Activated naive CD8-positive, alpha-beta T cell treated with anti-CD3 and anti-CD28 coated beads, Interleukin-2, amount 50 U/mL, for 24 hours (primary cell): ENCODE results near the gene PTPRH.

Experiments used
- ATAC-seq: fragments of 150-1000 bp; cut with Tn5 transposase; one replicate; pipeline ENCODE4 v1.10.0; 2021
- DNase-seq: peaks from one replicate; pipeline ENCODE4 v3.0.0; 2021
- H3K27ac Mint-ChIP-seq: one replicate; pipeline ENCODE4 v1.8.0; 2021; ENCODE audit warnings: mild to moderate bottlenecking, mixed read lengths
- H3K27me3 Mint-ChIP-seq: one replicate; pipeline ENCODE4 v1.8.0; 2021; ENCODE audit warnings: mixed read lengths
- H3K36me3 Mint-ChIP-seq: one replicate; pipeline ENCODE4 v1.8.0; 2021; ENCODE audit warnings: low read depth, mixed read lengths
- H3K4me1 Mint-ChIP-seq: one replicate; pipeline ENCODE4 v1.8.0; 2021; ENCODE audit warnings: mixed read lengths
- H3K4me3 Mint-ChIP-seq: one replicate; pipeline ENCODE4 v1.8.0; 2021; ENCODE audit warnings: mild to moderate bottlenecking, moderate library complexity, mixed read lengths
- H3K9me3 Mint-ChIP-seq: one replicate; pipeline ENCODE4 v1.8.0; 2021; ENCODE audit warnings: mixed read lengths

The PTPRH gene, protein sequence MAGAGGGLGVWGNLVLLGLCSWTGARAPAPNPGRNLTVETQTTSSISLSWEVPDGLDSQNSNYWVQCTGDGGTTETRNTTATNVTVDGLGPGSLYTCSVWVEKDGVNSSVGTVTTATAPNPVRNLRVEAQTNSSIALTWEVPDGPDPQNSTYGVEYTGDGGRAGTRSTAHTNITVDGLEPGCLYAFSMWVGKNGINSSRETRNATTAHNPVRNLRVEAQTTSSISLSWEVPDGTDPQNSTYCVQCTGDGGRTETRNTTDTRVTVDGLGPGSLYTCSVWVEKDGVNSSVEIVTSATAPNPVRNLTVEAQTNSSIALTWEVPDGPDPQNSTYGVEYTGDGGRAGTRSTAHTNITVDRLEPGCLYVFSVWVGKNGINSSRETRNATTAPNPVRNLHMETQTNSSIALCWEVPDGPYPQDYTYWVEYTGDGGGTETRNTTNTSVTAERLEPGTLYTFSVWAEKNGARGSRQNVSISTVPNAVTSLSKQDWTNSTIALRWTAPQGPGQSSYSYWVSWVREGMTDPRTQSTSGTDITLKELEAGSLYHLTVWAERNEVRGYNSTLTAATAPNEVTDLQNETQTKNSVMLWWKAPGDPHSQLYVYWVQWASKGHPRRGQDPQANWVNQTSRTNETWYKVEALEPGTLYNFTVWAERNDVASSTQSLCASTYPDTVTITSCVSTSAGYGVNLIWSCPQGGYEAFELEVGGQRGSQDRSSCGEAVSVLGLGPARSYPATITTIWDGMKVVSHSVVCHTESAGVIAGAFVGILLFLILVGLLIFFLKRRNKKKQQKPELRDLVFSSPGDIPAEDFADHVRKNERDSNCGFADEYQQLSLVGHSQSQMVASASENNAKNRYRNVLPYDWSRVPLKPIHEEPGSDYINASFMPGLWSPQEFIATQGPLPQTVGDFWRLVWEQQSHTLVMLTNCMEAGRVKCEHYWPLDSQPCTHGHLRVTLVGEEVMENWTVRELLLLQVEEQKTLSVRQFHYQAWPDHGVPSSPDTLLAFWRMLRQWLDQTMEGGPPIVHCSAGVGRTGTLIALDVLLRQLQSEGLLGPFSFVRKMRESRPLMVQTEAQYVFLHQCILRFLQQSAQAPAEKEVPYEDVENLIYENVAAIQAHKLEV

DNA sequence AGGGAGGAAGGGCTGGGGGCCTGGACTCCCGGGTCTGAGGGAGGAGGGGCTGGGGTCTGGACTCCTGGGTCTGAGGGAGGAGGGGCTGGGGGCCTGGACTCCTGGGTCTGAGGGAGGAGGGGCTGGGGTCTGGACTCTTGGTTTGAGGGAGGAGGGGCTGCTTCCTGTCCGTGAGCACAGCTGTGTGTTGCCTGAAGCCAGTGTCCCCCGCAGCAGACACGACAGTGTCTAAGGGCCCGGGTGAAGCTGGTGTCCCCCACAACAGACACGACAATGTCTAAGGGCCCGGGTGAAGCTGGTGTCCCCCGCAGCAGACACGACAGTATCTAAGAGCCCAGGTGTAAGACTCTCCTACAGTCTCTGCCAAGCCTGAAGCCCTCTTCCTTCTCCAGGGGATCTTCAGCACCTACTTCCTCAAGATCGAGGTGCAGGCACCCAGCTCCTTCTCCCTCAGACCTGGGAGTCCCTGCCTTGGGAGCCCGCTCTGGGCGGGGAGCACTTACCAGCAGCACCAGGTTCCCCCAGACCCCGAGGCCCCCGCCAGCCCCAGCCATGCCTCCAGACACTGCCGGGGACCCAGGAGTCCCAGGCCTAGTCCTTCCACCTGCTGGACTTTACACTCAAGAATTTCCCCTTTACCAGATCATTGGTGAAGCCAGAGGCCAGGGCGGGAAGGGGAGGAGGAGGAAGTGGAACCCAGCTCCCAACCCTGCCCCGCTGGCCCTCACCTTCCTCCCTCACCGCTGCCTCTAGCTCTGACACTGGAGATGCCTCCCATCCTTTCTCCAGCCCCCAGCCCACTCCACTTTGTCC is at the start of gene PTPRH:
Gene PTPRH, minus strand, starts transcription at position 622 of the 813 bp plus-strand sequence. Its CDS starts 68 bp downstream, at position 554.
- Mint-ChIP-seq H3K36me3 (peaks cover 3% of the 10 kb centered on the region), H3K9me3 (peaks cover 9% of the 10 kb centered on the region), H3K27ac (no peak within 1 kb of the TSS), H3K27me3 (peaks cover 38% of the 10 kb centered on the region), H3K4me3 (no peak within 1 kb of the TSS), H3K4me1 (peaks cover 3% of the 10 kb centered on the region)
- ATAC-seq (no peak), DNase-seq (no peak)

- Mint-ChIP-seq H3K4me1 (peaks cover 49% of the 10 kb centered on the region), H3K36me3 (peaks cover 41% of the 10 kb centered on the region), H3K9me3 (no peaks in the 10 kb centered on the region)
Measured at GRCh38 chr19:55258476-55258827, 49.2 kb upstream of the PTPRH start.

GRCh38 chr19:55257461-55258420 is 48.4 kb upstream of the PTPRH start:
- peaks cover 56% of the 10 kb centered on the region for H3K4me1 Mint-ChIP-seq
- no peaks in the 10 kb centered on the region for H3K9me3 Mint-ChIP-seq
- H3K4me3 Mint-ChIP-seq = peak overlapping the region; percentile 95
- no peaks in the 10 kb centered on the region for H3K27me3 Mint-ChIP-seq
- peak overlapping the region; percentile 99 for H3K27ac Mint-ChIP-seq
- H3K36me3 Mint-ChIP-seq = peaks cover 43% of the 10 kb centered on the region
- no peak for ATAC-seq
- peak; percentile 38 for DNase-seq

More at GRCh38 chr19:55258476-55258827, 49.2 kb upstream of the PTPRH start:
- H3K27me3 Mint-ChIP-seq = no peaks in the 10 kb centered on the region
- peak overlapping the region; percentile 90 for H3K27ac Mint-ChIP-seq
- peak overlapping the region; percentile 95 for H3K4me3 Mint-ChIP-seq
- no peak for ATAC-seq
- peak; percentile 57 for DNase-seq

DNA sequence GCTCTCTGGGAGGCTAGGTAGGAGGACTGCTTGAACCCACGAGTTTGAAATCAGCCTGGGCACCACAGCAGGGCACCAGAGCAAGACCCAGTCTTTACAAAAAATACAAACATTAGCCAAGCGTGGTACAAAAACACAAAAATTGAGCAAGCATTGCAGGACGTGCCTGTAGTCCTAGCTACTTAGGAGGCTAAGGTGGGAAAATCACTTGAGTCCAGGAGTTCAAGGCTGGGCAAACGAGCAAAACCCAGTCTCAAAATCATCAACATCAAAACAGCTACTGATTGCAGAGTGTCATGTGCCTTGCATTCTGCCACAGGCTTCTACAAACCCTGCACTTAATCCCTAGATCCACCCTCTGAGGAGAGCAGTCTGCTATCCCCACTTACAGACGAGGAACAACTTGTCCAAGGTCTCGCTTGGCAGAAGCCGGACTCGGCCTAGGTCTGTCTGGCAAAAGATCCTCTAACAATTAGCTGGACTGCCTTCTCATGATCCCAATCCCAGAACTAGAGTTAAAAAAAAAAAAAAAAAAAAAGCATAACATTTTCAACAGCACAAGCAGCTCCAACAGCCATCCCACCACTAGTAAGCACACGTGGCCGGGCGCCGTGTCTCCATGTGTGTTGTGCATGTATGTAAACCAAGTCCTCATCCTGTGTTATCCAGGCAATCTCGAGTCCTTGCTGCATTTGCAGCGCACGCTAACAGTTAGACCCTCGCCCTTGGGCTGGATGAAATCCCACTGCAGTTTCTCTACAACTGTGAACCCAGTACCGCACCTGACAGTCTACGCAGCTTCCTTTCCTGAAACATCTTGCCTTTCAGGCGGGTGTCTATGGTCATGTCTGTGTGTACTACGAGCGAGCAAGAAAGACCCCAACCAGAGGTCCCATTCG is 47.5 kb upstream of the PTPRH start:
- H3K27ac Mint-ChIP-seq = peak overlapping the region; percentile 99
- H3K9me3 Mint-ChIP-seq = no peaks in the 10 kb centered on the region
- peaks cover 66% of the 10 kb centered on the region for H3K4me1 Mint-ChIP-seq
- ATAC-seq (no peak), DNase-seq (no peak)
- peaks cover 39% of the 10 kb centered on the region for H3K36me3 Mint-ChIP-seq
- H3K4me3 Mint-ChIP-seq = peak overlapping the region; percentile 95
- H3K27me3 Mint-ChIP-seq = no peaks in the 10 kb centered on the region

DNA sequence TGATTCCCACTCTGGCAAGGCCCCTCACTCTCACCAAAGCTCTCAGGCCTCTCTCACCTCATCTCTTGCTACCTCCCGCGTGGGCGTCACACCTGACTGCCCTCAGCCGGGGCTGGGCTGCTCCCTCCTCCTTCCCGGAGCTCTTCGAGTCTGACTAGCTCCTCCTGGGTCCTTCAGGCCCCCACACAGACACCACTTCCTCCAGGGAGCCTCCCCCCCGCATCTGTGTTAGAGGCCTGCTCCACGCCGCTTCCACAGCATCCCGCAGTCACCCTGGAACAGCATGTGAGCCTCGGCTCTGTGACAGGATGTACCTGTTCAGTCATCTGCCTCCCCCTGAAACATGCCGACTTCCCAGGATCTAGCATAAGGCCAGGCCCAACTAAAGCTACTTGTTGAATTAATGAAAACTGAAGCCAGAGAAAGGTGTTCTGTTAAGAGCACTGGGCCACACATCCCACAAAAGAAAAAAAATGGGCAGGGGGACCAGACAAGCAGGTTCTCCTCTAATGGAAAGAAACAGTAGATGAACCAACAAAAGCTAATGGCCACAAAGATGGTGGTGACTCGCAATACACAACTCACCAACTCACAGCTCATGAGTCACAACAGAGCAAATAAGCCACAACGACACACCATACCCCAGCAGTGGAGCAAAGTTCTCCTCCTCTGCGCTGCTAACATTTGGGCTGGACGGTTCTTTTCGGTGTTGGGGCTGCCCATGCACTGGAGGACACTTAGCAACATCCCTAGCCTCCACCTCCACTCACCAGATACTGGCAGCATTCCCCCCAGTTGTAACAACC is 46.5 kb upstream of the PTPRH start:
- Mint-ChIP-seq H3K27me3 (no peaks in the 10 kb centered on the region), H3K27ac (peak overlapping the region; percentile 99), H3K4me3 (peak overlapping the region; percentile 95), H3K36me3 (peaks cover 47% of the 10 kb centered on the region), H3K4me1 (peaks cover 76% of the 10 kb centered on the region), H3K9me3 (no peaks in the 10 kb centered on the region)
- DNase-seq = peak; percentile 74
- peak; percentile 37 for ATAC-seq

DNA sequence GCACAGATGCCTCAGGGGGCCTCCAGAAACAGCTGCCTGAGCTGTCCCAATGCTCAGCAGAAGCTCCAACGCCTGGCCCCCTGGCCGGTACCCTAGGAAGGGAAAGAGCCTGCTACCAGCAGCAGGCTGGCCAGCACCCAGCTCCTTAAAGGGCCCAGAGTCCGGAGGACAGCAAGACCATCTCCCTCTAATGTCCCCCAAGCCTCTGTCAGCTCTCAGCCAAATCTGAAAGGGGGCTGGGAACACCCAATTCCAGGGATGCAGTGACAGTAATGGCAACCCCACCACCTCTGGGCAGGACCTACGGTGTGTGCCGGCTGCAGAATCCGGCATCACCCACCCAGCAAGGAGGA is 45.3 kb upstream of the PTPRH start:
- no peaks in the 10 kb centered on the region for H3K27me3 Mint-ChIP-seq
- peak overlapping the region; percentile 99 for H3K27ac Mint-ChIP-seq
- H3K4me3 Mint-ChIP-seq = peak overlapping the region; percentile 95
- H3K9me3 Mint-ChIP-seq = no peaks in the 10 kb centered on the region
- peaks cover 73% of the 10 kb centered on the region for H3K4me1 Mint-ChIP-seq
- no peak for ATAC-seq
- DNase-seq = no peak
- peaks cover 49% of the 10 kb centered on the region for H3K36me3 Mint-ChIP-seq

DNA sequence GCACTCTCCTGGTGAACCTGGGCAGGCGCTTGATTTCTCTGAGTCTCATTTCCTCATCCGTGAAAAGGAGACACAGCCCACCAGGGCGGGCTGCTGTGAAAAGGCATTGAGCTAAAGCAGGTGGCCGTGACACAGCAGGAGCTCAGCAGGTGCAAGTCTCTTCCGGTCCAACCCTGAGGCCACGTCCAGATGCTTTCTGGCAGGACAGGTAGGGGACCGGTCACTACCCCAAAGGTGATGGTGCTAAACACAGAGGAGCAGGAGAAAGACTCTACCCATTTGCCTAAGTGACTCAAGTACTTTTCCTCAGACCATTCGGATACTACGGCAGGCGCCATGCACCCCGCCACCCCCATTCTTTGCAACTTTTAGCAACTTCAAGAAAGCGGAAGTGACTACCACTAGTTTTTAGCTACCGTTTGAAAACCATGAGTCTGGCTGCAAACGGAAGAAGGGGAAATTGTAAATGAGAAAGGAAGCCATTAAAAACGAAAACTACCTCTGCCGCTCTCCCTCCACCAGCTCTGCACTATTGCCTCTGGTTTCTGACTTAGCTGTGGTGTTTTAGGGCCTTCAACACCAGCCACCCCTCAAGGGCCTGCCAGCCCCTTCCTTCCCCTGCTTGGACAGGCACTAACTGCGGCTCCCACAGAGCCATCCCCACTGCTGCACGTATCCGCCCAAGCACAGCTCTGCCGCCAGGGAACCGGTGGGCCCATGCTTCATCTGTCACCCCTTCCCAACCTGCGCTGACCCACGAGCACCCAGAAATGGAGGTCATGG is 44.7 kb upstream of the PTPRH start:
- Mint-ChIP-seq H3K4me3 (peak overlapping the region; percentile 95), H3K27ac (peak overlapping the region; percentile 99), H3K36me3 (peaks cover 49% of the 10 kb centered on the region), H3K4me1 (peaks cover 71% of the 10 kb centered on the region), H3K27me3 (no peaks in the 10 kb centered on the region), H3K9me3 (no peaks in the 10 kb centered on the region)
- ATAC-seq = peak; percentile 3
- peak; percentile 57 for DNase-seq

DNA sequence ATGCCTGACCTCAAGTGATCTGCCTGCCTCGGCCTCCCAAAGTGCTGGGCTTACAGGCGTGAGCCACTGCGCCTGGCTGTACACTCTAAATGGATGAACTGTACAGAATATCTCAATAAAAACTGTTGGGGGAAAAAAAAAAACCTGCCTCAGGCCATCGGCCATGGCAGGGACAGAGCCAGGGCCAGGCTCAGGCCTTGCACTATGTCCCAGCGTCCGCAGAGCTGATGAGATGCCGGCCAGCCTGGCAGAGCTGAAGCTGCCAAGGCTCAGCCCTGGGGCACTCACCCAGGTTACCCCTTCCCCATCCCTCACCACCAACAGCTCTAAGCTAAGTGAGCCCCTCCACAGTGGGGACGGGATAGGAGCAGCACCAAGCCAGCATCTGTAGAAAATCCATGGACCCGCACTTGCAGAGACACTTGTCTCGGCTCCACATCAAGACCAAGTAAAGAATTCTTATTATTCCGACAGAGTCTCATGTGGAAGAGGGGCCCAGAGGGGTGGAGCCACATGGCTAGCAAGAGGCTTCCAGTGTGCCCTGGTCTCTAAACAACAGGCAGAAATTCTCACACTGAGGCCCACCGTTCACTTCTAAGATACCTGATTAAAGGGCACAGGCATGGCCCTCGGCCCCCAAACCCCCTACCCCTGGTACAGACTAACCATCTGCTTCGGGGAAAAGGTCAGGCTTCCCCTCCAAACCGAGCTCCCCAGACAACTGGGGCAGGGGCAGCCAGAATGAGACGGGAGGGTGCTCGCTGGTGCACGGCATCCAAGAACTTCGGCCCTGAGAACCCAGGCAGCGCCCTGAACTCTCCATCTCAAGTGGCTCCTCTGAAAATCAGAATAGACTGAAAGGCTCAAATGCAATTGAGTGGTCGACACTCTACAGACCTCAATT is 43.7 kb upstream of the PTPRH start:
- DNase-seq (peak; percentile 22), ATAC-seq (no peak)
- Mint-ChIP-seq H3K27ac (peak overlapping the region; percentile 99), H3K9me3 (no peaks in the 10 kb centered on the region), H3K4me3 (peak overlapping the region; percentile 95), H3K27me3 (no peaks in the 10 kb centered on the region), H3K4me1 (peaks cover 80% of the 10 kb centered on the region), H3K36me3 (peaks cover 48% of the 10 kb centered on the region)

- ATAC-seq (peak; percentile 36), DNase-seq (peak; percentile 60)
- Mint-ChIP-seq H3K4me1 (peaks cover 74% of the 10 kb centered on the region), H3K9me3 (no peaks in the 10 kb centered on the region), H3K27me3 (no peaks in the 10 kb centered on the region), H3K27ac (peak overlapping the region; percentile 99), H3K36me3 (peaks cover 34% of the 10 kb centered on the region), H3K4me3 (peak overlapping the region; percentile 95)
Measured at GRCh38 chr19:55251341-55252081, 42.2 kb upstream of the PTPRH start.
